Measurements from ENCODE around the gene BCAS3.

BCAS3 gene

DNA sequence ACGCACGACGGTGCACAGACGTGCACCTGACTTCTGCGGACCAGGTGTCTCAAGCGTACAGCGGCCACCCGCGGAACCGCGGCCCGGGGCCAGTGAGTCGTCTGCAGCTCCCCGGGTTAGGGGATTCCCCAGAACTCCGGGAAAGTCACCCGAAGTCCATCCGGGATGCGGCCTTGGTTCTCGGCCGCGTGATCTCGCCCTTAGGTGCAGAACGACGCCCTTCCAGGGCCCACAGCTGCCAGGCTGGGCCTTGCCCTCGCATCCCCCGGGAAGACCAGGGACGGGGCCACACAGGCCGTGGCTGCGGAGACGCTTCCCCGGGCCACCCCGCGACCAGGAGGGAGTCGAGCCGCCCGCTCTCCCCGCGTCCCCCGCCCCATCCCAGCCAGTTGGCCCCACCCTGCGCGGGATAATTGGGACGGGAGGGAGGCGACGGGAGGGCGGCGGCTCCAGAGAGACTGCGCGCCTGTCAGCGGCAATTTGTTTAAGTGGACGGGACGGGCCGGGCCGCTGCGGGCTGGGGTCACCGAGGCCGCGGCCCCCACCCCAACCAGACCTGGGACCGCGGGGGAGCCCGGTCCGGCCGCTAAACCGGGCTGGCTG, 718.4 kb downstream of the BCAS3 start:
- POLR2A ChIA-PET (ENCODE audit: low non-redundant PET), result no interaction called here
- no peak overlapping the region for H3K27ac ChIP-seq
- DNase-seq (ENCODE audit: low spot score), result no peak
- TF ChIP-seq, protein P1, sequence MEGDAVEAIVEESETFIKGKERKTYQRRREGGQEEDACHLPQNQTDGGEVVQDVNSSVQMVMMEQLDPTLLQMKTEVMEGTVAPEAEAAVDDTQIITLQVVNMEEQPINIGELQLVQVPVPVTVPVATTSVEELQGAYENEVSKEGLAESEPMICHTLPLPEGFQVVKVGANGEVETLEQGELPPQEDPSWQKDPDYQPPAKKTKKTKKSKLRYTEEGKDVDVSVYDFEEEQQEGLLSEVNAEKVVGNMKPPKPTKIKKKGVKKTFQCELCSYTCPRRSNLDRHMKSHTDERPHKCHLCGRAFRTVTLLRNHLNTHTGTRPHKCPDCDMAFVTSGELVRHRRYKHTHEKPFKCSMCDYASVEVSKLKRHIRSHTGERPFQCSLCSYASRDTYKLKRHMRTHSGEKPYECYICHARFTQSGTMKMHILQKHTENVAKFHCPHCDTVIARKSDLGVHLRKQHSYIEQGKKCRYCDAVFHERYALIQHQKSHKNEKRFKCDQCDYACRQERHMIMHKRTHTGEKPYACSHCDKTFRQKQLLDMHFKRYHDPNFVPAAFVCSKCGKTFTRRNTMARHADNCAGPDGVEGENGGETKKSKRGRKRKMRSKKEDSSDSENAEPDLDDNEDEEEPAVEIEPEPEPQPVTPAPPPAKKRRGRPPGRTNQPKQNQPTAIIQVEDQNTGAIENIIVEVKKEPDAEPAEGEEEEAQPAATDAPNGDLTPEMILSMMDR (conservative IDR thresholded peaks at IDR 0.05; ENCODE audit: low read depth), result no peak
- CTCF ChIA-PET, result interaction anchor here (1.0 kb wide), 1 partner anchor 16 kb away, joined by 3 read pairs; no protein-coding TSS in a partner anchor

DNA sequence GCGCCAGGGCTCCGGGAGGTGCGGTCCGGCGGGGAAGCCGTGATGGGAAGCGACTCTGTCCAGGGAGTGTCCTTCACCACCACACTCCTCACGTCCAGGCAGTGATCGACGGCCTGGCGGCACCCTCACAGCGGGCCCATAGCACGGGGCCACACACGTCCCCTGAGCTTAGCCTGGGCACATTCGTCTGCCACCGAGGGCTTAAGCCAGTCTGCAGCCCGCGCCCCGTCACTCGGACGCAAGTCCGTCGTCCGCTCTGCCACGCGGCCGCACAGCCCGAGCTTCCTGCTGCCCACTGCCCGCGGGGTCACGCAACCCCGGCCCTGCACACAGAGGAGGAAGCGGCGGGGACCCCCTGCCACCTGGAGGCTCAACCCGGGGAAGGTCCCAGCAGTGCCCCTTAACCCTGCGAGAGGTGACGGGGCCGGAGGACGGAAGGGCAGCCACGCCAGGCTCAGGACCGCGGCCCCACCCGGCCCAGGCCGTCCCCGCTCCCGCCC, 719.0 kb downstream of the BCAS3 start:
- CTCF ChIA-PET, result interaction anchor here (0.7 kb wide), 1 partner anchor 21 kb away, joined by 3 read pairs; no protein-coding TSS in a partner anchor
- DNase-seq (ENCODE audit: low spot score), result no peak
- H3K27ac ChIP-seq, result no peak overlapping the region
- POLR2A ChIA-PET (ENCODE audit: low non-redundant PET), result no interaction called here
- TF ChIP-seq, protein P1 (conservative IDR thresholded peaks at IDR 0.05; ENCODE audit: low read depth), result no peak

DNA sequence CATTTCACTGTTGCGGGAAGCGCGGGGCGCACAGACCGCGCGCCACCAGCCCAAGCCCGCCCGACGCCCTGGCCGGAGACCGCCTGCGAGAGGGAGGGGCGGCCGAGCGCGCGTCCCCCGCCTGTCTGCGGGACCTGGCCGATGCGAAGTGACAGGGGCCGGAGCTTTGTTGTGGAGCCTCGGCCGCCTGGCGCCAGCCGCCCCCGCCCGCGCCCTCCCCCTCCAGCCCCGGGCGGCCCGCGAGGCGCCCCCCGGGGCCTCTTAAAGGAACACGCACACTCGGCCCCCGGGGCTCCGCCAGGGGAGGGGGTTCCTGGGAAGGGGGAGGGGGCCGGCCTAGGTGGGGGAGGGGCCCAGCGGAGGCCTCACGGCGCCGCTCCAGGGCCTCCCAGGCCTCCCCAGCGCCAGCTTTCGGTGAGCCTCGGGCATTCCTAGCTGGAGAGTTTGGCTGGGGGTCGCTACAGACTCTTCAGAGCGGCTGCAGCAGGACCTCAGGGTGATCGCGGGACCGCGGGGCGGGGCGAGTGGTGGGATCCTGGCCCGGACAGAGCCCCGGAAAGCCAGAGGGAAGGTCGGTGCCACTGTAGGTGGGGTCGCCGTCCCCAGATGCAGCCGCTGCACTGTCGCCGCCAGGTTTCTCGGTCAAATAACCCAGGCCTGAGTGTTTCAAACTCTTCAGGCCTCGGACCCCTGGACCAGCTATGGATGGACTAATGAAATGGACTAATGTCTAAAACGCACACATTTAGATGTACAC, 719.6 kb downstream of the BCAS3 start:
- ChIA-PET CTCF (interaction anchor here (0.7 kb wide), 2 partner anchors 19 to 20 kb away, joined by 3 read pairs; no protein-coding TSS in a partner anchor), POLR2A (ENCODE audit: low non-redundant PET) (no interaction called here)
- H3K27ac ChIP-seq, result no peak overlapping the region
- no peak for DNase-seq (ENCODE audit: low spot score)
- TF ChIP-seq, protein P1 (conservative IDR thresholded peaks at IDR 0.05; ENCODE audit: low read depth), result no peak

DNA sequence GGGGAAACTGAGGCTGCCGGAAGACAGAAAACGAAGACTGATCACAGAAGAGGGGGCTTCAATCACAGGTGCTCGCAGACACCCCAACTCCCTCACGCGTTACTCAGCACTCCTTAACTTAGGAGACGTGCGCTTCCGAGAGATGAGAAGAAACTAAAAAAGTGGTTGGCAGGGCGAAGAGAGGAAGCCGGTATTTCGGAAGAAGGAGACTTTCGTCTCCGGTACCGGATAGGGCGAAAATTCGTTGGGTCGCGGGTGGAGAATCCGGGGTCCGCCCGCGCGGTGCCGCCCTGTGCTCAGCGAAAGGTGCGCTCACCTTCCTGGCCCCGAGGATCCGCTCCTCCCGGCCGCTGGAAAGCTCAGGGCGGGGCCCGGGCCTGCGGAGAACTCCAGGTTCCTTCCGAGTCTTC, 721.1 kb downstream of the BCAS3 start:
- no peak overlapping the region for H3K27ac ChIP-seq
- no peak for DNase-seq (ENCODE audit: low spot score)
- ChIA-PET POLR2A (ENCODE audit: low non-redundant PET) (no interaction called here), CTCF (interaction anchor here (0.7 to 1.6 kb wide), 2 partner anchors 14 to 1167 kb away, joined by 3 to 7 read pairs; no protein-coding TSS in a partner anchor)
- TF ChIP-seq, protein P1 (conservative IDR thresholded peaks at IDR 0.05; ENCODE audit: low read depth), result no peak

DNA sequence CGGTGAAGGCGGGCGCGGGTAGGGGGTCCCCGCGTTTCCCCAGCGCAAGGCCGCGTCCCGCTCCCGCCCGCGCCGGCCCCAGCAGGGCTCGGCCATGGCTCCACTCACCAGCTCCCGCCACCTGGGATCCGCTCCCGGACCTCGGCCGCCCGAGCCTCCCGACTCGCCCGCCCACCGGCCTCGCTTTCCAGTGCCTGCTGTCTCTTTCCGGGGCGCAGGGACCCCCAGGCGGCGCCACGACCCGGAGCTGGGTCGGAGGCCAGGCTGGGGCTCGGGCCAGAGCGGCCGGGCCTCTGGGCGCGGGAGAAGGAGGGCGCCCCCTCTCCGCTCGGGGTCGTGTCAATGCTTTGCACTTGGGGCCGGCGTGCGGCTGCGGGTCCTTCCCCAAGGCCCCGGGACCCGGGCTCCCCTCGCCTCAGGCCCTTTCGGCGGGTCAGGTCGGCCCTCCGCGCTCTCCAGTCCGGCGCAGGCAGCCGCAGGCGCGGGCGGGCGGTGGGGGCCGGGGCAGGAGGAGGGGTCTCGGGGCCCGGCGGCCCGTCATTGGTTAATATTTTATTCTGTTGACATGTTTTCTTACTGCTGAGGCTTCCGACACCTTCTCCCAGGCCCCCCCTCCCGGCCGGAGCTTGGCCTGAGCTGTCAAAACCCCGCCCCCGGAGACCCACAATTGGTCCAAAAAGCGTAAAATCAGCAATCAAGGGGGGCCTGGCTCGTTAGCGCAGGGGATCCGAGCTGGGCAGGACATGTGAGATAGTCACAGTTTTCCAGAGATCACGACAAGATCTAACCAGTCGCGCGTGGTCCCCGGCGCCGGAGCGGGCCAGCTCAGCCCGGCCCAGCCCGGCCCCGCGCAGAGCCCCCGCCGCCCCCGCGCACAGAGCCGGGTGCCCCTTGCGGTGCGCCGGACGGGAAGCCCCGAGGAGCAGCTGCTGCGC, 721.7 kb downstream of the BCAS3 start, which contains the start of gene TBX2:
Gene TBX2, plus strand, starts transcription at position 713 of the 935 bp plus-strand sequence. CDS start 334 bp downstream, outside the sequence.
- H3K27ac ChIP-seq, result no peak within 1 kb of the TSS
- DNase-seq (ENCODE audit: low spot score), result peak; percentile 39

More for the DNA sequence above, 721.7 kb downstream of the BCAS3 start, which contains the start of gene TBX2:
- TF ChIP-seq, protein P1 (conservative IDR thresholded peaks at IDR 0.05; ENCODE audit: low read depth), result no peak
- ChIA-PET CTCF (interaction anchor here (0.5 to 1.6 kb wide), 4 partner anchors 10 to 1167 kb away, joined by 3 to 8 read pairs (median 5); no protein-coding TSS in a partner anchor), POLR2A (ENCODE audit: low non-redundant PET) (no interaction called here)

All from RWPE1 (cell line).